ENCODE data around the gene GPR142. TPM values are rescaled to one million over a fixed set of nuclear protein-coding genes. Genes with fewer than 3 reads are reported as not detected.
A peak's percentile ranks its signal among the peaks of the same experiment; 100 is the strongest.

The GPR142 gene
- total RNA-seq, 1 experiment from 2014 or later: 0.33 TPM

- Histone ChIP-seq H3K4me2 (ENCODE audit: insufficient read depth, insufficient read length, low read length) (no peak overlapping the region), H4K8ac (replicated peaks; ENCODE audit: insufficient read length, low read depth, low read length) (no peak overlapping the region), H3K79me1 (ENCODE audit: insufficient read depth, low read depth, low read length, poor library complexity, severe bottlenecking) (no peaks in the 10 kb centered on the region), H2AFZ (ENCODE audit: low read length) (no peak overlapping the region), H2BK20ac (ENCODE audit: low read depth, low read length, poor library complexity, severe bottlenecking) (no peak overlapping the region), H3K23me2 (ENCODE audit: insufficient read length, low read depth, low read length, poor library complexity, severe bottlenecking) (no peaks in the 10 kb centered on the region), H4K91ac (ENCODE audit: insufficient read length, low read depth, low read length) (no peak overlapping the region), H2BK15ac (ENCODE audit: low read depth, low read length) (no peak overlapping the region), H3K56ac (ENCODE audit: insufficient read length, low read depth, low read length) (no peak overlapping the region), H3K9ac (ENCODE audit: extremely low read depth, insufficient read length, low read length) (no peak overlapping the region), H3K23ac (ENCODE audit: insufficient read length, low read depth, low read length) (no peak overlapping the region), H2BK120ac (ENCODE audit: low read depth, low read length, poor library complexity, severe bottlenecking) (no peak overlapping the region), H4K5ac (ENCODE audit: insufficient read length, low read depth, low read length) (no peak overlapping the region), H3K4ac (ENCODE audit: low read depth, low read length) (no peak overlapping the region), H2BK12ac (ENCODE audit: insufficient read length, low read depth, low read length) (no peak overlapping the region), H3K14ac (ENCODE audit: insufficient read depth, low read length) (no peak overlapping the region), H3K9me3 (ENCODE audit: control insufficient read depth, low read depth, low read length) (no peaks in the 10 kb centered on the region), H3K27ac (ENCODE audit: insufficient read length, low read depth, low read length) (no peak overlapping the region), H2BK5ac (ENCODE audit: insufficient read length, low read length) (no peak overlapping the region), H3T11ph (ENCODE audit: low read length) (no peak overlapping the region), H2AK5ac (ENCODE audit: insufficient read length, low read length) (no peak overlapping the region), H3K79me2 (ENCODE audit: insufficient read depth, low read length) (no peaks in the 10 kb centered on the region), H3K18ac (ENCODE audit: insufficient read length, low read depth, low read length) (no peak overlapping the region), H4K20me1 (ENCODE audit: control insufficient read depth, insufficient read depth, insufficient read length) (no peaks in the 10 kb centered on the region), H3K4me1 (ENCODE audit: insufficient read depth, low read length) (no peaks in the 10 kb centered on the region; the same call in 1 of the 2 replicates), H3K27me3 (ENCODE audit: insufficient read depth, low read length) (no peaks in the 10 kb centered on the region)
- no peak overlapping the region for H3K27ac Mint-ChIP-seq
- DNase-seq: peak; percentile 97
- WGBS (ENCODE audit: extremely low coverage, insufficient read length, low lambda C conversion rate): no CpG with 5 or more reads among the region's 20 CpGs
- TF ChIP-seq CTCF (conservative IDR thresholded peaks at IDR 0.05): peak; percentile 96
- H3K27me3 Mint-ChIP-seq (ENCODE audit: low read depth): peaks cover 38% of the 10 kb centered on the region
- peaks cover 10 to 16% of the 10 kb centered on the region in 2 experiments for H3K4me1 Mint-ChIP-seq
- H3K4me3 Mint-ChIP-seq: no peak overlapping the region
- no peaks in the 10 kb centered on the region for H3K36me3 Mint-ChIP-seq (ENCODE audit: insufficient read depth in 1 of 3, low read depth in 3 of 3)
- H3K9me3 Mint-ChIP-seq: no peaks in the 10 kb centered on the region
Measured at GRCh38 chr17:74379495-74380085, 12.3 kb downstream of the GPR142 start.
